Adrenal gland (tissue), 5 donors: ENCODE data around the gene PITRM1.

Source experiments
- CTCF ChIP-seq, 6 experiments: fragments of 450-650 bp in 4 of 6; fragments of 200-600 bp in 2 of 6; sonication (generic) in 1 of 6; IDR thresholded peaks; 1 replicate in 5 of 6; 2 replicates in 1 of 6; pipeline versions ENCODE4 v1.5.1 to v1.8.0; 2016 to 2021; ENCODE audit warnings: antibody characterized with exemption in 6 of 6, mild to moderate bottlenecking in 2 of 6, moderate library complexity in 1 of 6
- POLR2A ChIP-seq, 2 donors: fragments of 450-650 bp; IDR thresholded peaks; one replicate each; pipeline ENCODE4 v1.6.1; 2017; ENCODE audit warnings: antibody characterized with exemption in 2 of 2, mild to moderate bottlenecking in 2 of 2, moderate library complexity in 1 of 2
- donor health status: DM: no; HTN: no; CAD: no.

- TF ChIP-seq CTCF (IDR thresholded peaks at IDR 0.05) (no peak), POLR2A (IDR thresholded peaks at IDR 0.05) (no peak)
Observed at GRCh38 chr10:3132036-3133025, 40.3 kb downstream of the PITRM1 start.
